ENCODE results near the gene ZHX3. TPM values are rescaled to one million over a fixed set of nuclear protein-coding genes. Genes with fewer than 3 reads are reported as not detected.

ZHX3 gene
- total and polyA plus RNA-seq, 7 donors: 3.6 to 69.0 (median 39.2) TPM

DNA sequence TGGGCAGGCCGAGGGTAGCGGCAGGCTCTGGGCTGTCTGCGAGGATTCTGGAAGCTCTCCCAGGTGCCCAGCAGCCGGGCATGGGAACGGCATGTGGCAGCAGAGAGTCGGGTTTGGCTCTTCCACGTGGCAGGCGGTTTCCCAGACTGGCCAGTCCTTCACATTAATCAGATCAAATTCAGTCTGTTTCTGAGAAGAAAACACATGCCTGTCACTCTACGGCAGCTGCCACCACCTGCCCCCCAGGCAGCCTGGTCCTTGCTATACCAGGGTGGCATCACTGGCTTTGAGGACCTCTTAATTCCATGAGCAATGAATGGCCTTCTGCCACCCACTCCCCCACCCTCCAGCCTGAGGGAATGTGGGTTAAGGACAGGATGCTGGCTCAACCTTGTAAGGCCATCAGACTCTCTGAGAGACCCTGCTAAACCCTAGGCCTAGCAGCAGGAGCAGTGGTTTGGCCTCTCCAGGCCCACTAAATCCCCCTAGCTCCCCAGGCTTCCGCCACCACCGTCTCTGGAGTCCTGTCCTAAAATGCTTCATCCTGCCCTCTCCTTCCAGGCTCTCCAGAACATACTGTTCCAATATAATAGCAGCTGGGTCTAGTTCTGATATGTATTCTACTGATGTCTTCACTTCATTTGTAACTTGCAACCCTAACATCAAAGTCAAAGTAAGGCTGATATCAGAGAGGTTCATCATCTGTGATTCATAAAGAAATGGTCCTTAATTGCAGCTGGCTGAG lies 132.3 kb downstream of the ZHX3 start:
- no peak overlapping the region for H3K27ac ChIP-seq
- no peaks in the 10 kb centered on the region for H3K9me3 ChIP-seq
- H3K4me3 ChIP-seq: no peak overlapping the region
- WGBS, 2 donors: 94 to 95% methylated on average over 11 of the region's 11 CpGs
- TF ChIP-seq, protein P1, sequence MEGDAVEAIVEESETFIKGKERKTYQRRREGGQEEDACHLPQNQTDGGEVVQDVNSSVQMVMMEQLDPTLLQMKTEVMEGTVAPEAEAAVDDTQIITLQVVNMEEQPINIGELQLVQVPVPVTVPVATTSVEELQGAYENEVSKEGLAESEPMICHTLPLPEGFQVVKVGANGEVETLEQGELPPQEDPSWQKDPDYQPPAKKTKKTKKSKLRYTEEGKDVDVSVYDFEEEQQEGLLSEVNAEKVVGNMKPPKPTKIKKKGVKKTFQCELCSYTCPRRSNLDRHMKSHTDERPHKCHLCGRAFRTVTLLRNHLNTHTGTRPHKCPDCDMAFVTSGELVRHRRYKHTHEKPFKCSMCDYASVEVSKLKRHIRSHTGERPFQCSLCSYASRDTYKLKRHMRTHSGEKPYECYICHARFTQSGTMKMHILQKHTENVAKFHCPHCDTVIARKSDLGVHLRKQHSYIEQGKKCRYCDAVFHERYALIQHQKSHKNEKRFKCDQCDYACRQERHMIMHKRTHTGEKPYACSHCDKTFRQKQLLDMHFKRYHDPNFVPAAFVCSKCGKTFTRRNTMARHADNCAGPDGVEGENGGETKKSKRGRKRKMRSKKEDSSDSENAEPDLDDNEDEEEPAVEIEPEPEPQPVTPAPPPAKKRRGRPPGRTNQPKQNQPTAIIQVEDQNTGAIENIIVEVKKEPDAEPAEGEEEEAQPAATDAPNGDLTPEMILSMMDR (IDR thresholded peaks at IDR 0.05): no peak
- TF ChIP-seq POLR2A (IDR thresholded peaks at IDR 0.05) (no peak), POLR2AphosphoS5 (IDR thresholded peaks at IDR 0.05) (no peak), EP300 (IDR thresholded peaks at IDR 0.05) (no peak)
- intact Hi-C loops (cut with DNase I): no loop called here
- H3K27me3 ChIP-seq: no peaks in the 10 kb centered on the region
- no peaks in the 10 kb centered on the region for H3K4me1 ChIP-seq
- peaks cover 0 to 25% (median 2%) of the 10 kb centered on the region in 4 donors for H3K36me3 ChIP-seq
- no peak for DNase-seq

DNA sequence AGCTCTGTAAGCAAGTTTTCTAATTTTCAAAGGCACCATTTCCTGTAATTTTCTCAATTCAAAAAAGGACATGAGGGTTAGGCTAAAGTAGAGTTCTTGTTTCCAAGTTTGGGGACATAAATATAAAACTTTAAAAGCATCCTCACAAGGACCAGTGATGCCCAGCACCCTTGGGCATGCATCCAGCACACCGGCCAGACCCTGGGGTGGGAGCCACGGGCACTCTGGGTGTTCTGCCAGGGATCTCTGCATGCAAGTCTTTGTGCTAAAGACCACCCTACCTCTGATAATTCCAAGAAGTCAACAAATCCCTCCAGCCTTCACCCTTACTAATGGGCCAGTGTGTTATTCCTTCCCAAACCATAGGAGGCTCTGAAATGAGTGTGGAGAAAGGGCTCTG lies 133.7 kb downstream of the ZHX3 start:
- no peak for DNase-seq
- intact Hi-C loops (cut with DNase I): no loop called here

DNA sequence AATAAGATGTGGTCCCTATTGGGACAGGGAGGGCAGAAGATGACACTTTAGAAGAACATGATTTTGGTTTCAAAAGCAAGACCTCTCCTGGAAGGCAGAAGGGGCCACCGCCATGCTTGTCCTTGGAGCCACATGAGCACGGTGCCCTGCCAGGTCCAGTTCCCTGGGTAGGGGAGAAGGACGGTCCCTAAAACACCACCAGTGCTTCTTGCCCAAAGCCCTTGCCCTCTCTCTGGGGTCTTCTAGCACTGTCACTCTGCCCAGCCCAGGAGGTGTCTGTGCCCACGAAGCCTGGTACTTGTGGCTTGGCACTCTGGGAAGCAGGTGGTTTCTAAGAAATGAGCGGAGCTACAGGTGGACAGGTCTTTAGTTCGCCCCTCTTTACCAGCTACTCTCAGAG lies 134.1 kb downstream of the ZHX3 start:
- WGBS, 2 donors: 96 to 97% methylated on average over 6 of the region's 6 CpGs
- TF ChIP-seq, protein P1 (IDR thresholded peaks at IDR 0.05): no peak
- H3K9me3 ChIP-seq: no peaks in the 10 kb centered on the region
- H3K27ac ChIP-seq: no peak overlapping the region
- peaks cover 0 to 25% (median 2%) of the 10 kb centered on the region in 4 donors for H3K36me3 ChIP-seq
- peaks cover 0 to 16% (median 14%) of the 10 kb centered on the region in 4 donors for H3K4me1 ChIP-seq
- DNase-seq: no peak
- H3K27me3 ChIP-seq: no peaks in the 10 kb centered on the region
- H3K4me3 ChIP-seq: no peak overlapping the region
- intact Hi-C loops (cut with DNase I): no loop called here

More for the DNA sequence above, 133.7 kb downstream of the ZHX3 start:
- Histone ChIP-seq H3K9me3 (no peaks in the 10 kb centered on the region), H3K4me3 (no peak overlapping the region), H3K36me3 (peaks cover 0 to 25% (median 2%) of the 10 kb centered on the region in 4 donors), H3K27ac (no peak overlapping the region), H3K27me3 (no peaks in the 10 kb centered on the region), H3K4me1 (peaks cover 0 to 12% (median 11%) of the 10 kb centered on the region in 4 donors)
- TF ChIP-seq POLR2A (IDR thresholded peaks at IDR 0.05): no peak
- no peak for TF ChIP-seq POLR2AphosphoS5 (IDR thresholded peaks at IDR 0.05)
- TF ChIP-seq, protein P1 (IDR thresholded peaks at IDR 0.05): no peak
- TF ChIP-seq EP300 (IDR thresholded peaks at IDR 0.05): no peak
- WGBS, 2 donors: 91 to 95% methylated on average over 2 of the region's 2 CpGs

DNA sequence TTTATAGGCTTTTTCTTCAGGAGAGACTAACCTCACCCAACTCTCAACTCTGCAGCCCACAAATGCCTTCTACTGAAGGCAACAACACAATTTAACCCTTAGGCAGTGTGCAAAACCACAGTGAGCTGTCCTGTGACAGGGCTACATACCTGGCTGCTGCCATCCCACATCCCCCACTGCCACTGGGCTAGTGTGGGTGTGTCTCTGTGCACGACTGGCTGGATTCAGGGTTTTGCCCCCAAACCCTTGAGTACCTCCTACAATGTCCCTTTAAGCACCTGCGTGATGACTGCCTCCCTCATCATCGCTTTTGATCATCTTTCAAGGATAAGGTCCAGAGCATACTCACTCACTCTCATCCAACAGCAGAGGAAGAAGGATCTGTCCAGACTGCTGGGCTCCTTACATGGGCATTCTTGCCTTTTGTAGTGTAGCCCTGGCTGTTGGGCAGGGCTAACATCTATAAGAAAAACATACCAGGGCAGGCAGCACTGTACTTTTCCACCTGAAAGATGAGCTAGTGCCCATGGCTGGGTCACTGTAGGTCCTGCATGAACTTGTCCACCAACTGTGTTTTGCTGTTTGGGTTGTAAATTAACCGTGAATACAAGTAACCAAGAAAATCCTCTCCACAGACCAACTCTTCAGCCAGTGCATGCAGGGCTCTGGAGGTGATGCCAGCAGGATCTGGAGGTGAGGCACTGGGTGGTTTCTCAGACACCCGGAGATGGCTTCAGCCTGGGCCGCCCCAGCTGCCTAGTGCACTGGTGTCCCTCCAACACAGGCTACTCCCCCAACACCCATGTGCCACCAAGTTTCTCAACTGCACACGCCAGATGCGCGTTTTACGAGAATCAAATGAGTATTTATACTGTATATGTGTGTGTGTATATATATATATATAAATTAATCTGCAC lies 135.0 kb downstream of the ZHX3 start:
- no peak overlapping the region for H3K27ac ChIP-seq
- no peak for DNase-seq
- H3K4me3 ChIP-seq: no peak overlapping the region
- H3K27me3 ChIP-seq: no peaks in the 10 kb centered on the region
- intact Hi-C loops (cut with DNase I): no loop called here
- H3K4me1 ChIP-seq: peaks cover 0 to 25% (median 22%) of the 10 kb centered on the region in 4 donors
- peaks cover 0 to 25% (median 2%) of the 10 kb centered on the region in 4 donors for H3K36me3 ChIP-seq
- 89 to 91% methylated on average over 10 of the region's 10 CpGs for WGBS, 2 donors
- TF ChIP-seq POLR2A (IDR thresholded peaks at IDR 0.05): no peak
- no peak for TF ChIP-seq EP300 (IDR thresholded peaks at IDR 0.05)
- TF ChIP-seq, protein P1 (IDR thresholded peaks at IDR 0.05): no peak
- no peak for TF ChIP-seq POLR2AphosphoS5 (IDR thresholded peaks at IDR 0.05)
- no peaks in the 10 kb centered on the region for H3K9me3 ChIP-seq
